ENCODE measurements around the gene DPRX.

DPRX gene

DNA sequence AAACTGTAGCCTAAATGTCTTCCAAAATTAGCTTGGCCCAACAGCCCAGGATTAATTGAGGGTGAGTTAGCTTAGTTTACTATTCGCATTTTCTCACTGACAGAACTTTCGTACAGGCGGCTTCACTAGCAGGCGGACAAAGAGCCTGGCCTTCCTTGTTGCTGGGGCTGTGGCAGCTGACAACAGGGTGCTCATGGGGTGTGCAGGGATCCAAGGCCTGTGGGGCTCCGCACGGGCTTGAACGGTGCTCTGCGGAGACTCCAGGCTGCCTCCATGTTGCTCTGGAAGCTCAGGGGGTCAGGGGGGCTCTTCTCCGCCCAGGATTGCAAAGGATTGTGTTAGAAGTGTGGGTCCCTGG, 36.3 kb upstream of the DPRX start:
- no peak for DNase-seq
- H3K9me3 ChIP-seq (ENCODE audit: control insufficient read depth, low read length): peaks cover 4% of the 10 kb centered on the region

GRCh38 chr19:53596056-53596455, 35.7 kb upstream of the DPRX start:
- WGBS: 77% methylated on average over 6 of the region's 9 CpGs
- Histone ChIP-seq H3K18ac (ENCODE audit: low read depth in 1 of 2, low read length in 2 of 2) (no peak overlapping the region), H2BK15ac (ENCODE audit: low read depth, poor library complexity, severe bottlenecking) (no peak overlapping the region)

More for the DNA sequence above, 36.3 kb upstream of the DPRX start:
- WGBS: 66% methylated on average over 9 of the region's 9 CpGs
- no peak overlapping the region for H3K9ac ChIP-seq (ENCODE audit: low read length)
- no peak overlapping the region for H2BK12ac ChIP-seq (ENCODE audit: low read length in 2 of 2)
- no peaks in the 10 kb centered on the region for H3K79me1 ChIP-seq (replicated peaks; ENCODE audit: low read length, poor library complexity, severe bottlenecking)
- no peak overlapping the region for H3K23ac ChIP-seq (ENCODE audit: low read length in 2 of 2)
- H3K27me3 ChIP-seq (ENCODE audit: control insufficient read depth in 1 of 2, insufficient read depth in 1 of 2, low read length in 2 of 2): no peaks in the 10 kb centered on the region
- H3K14ac ChIP-seq (ENCODE audit: low read length in 2 of 2): no peak overlapping the region
- H4K91ac ChIP-seq (ENCODE audit: low read length): no peak overlapping the region
- H4K8ac ChIP-seq (ENCODE audit: low read length): no peak overlapping the region
- H3K27ac ChIP-seq (ENCODE audit: low read length, poor library complexity, severe bottlenecking): no peak overlapping the region
- no peaks in the 10 kb centered on the region for H3K36me3 ChIP-seq (ENCODE audit: control insufficient read depth in 1 of 2, insufficient read depth in 2 of 2, low read depth in 1 of 2, low read length in 2 of 2)
- H2BK120ac ChIP-seq (ENCODE audit: low read depth, low read length): no peak overlapping the region
- no peaks in the 10 kb centered on the region for H3K4me1 ChIP-seq (ENCODE audit: control insufficient read depth, insufficient read depth, low read depth, low read length)
- no peak overlapping the region for H2AFZ ChIP-seq (ENCODE audit: low read depth, low read length)
- H3K4ac ChIP-seq (ENCODE audit: low read depth in 1 of 2, low read length in 2 of 2): no peak overlapping the region
- H3K4me2 ChIP-seq (ENCODE audit: low read length, poor library complexity, severe bottlenecking): no peak overlapping the region
- no peak overlapping the region for H3K4me3 ChIP-seq (ENCODE audit: insufficient read depth in 1 of 2, low read depth in 1 of 2, low read length in 2 of 2)
- H2BK15ac ChIP-seq (ENCODE audit: low read depth, poor library complexity, severe bottlenecking): no peak overlapping the region
- H2BK5ac ChIP-seq (ENCODE audit: low read depth, low read length, poor library complexity, severe bottlenecking): no peak overlapping the region
- no peak overlapping the region for H3K18ac ChIP-seq (ENCODE audit: low read depth in 1 of 2, low read length in 2 of 2)
- no peak overlapping the region for H2AK5ac ChIP-seq (ENCODE audit: low read length, severe bottlenecking)

GRCh38 chr19:53597023-53597422, 34.8 kb upstream of the DPRX start:
- Histone ChIP-seq H2BK120ac (ENCODE audit: low read depth, low read length) (no peak overlapping the region), H2BK12ac (ENCODE audit: low read length in 2 of 2) (no peak overlapping the region), H3K4me1 (ENCODE audit: control insufficient read depth, insufficient read depth, low read depth, low read length) (no peaks in the 10 kb centered on the region), H3K18ac (ENCODE audit: low read depth in 1 of 2, low read length in 2 of 2) (no peak overlapping the region), H3K27me3 (ENCODE audit: control insufficient read depth in 1 of 2, insufficient read depth in 1 of 2, low read length in 2 of 2) (no peaks in the 10 kb centered on the region), H3K23ac (ENCODE audit: low read length in 2 of 2) (no peak overlapping the region), H3K79me1 (replicated peaks; ENCODE audit: low read length, poor library complexity, severe bottlenecking) (no peaks in the 10 kb centered on the region), H3K4ac (ENCODE audit: low read depth in 1 of 2, low read length in 2 of 2) (no peak overlapping the region), H3K4me3 (ENCODE audit: insufficient read depth in 1 of 2, low read depth in 1 of 2, low read length in 2 of 2) (no peak overlapping the region), H3K9me3 (ENCODE audit: control insufficient read depth, low read length) (peaks cover 4% of the 10 kb centered on the region), H3K27ac (ENCODE audit: low read length, poor library complexity, severe bottlenecking) (no peak overlapping the region), H2BK5ac (ENCODE audit: low read depth, low read length, poor library complexity, severe bottlenecking) (no peak overlapping the region), H4K8ac (ENCODE audit: low read length) (no peak overlapping the region), H3K9ac (ENCODE audit: low read length) (no peak overlapping the region), H2AFZ (ENCODE audit: low read depth, low read length) (no peak overlapping the region), H2AK5ac (ENCODE audit: low read length, severe bottlenecking) (no peak overlapping the region), H2BK15ac (ENCODE audit: low read depth, poor library complexity, severe bottlenecking) (no peak overlapping the region), H3K4me2 (ENCODE audit: low read length, poor library complexity, severe bottlenecking) (no peak overlapping the region), H3K36me3 (ENCODE audit: control insufficient read depth in 1 of 2, insufficient read depth in 2 of 2, low read depth in 1 of 2, low read length in 2 of 2) (no peaks in the 10 kb centered on the region), H4K91ac (ENCODE audit: low read length) (no peak overlapping the region), H3K14ac (ENCODE audit: low read length in 2 of 2) (no peak overlapping the region)
- 94% methylated on average over 8 of the region's 12 CpGs for WGBS
- no peak for DNase-seq

More at GRCh38 chr19:53596056-53596455, 35.7 kb upstream of the DPRX start:
- H2BK120ac ChIP-seq (ENCODE audit: low read depth, low read length): no peak overlapping the region
- no peak overlapping the region for H3K4ac ChIP-seq (ENCODE audit: low read depth in 1 of 2, low read length in 2 of 2)
- H2AK5ac ChIP-seq (ENCODE audit: low read length, severe bottlenecking): no peak overlapping the region
- H2AFZ ChIP-seq (ENCODE audit: low read depth, low read length): no peak overlapping the region
- no peak overlapping the region for H4K8ac ChIP-seq (ENCODE audit: low read length)
- DNase-seq: no peak
- no peak overlapping the region for H3K23ac ChIP-seq (ENCODE audit: low read length in 2 of 2)
- H3K4me2 ChIP-seq (ENCODE audit: low read length, poor library complexity, severe bottlenecking): no peak overlapping the region
- no peak overlapping the region for H2BK12ac ChIP-seq (ENCODE audit: low read length in 2 of 2)
- H3K14ac ChIP-seq (ENCODE audit: low read length in 2 of 2): no peak overlapping the region
- H3K27ac ChIP-seq (ENCODE audit: low read length, poor library complexity, severe bottlenecking): no peak overlapping the region
- H3K79me1 ChIP-seq (replicated peaks; ENCODE audit: low read length, poor library complexity, severe bottlenecking): no peaks in the 10 kb centered on the region
- H3K27me3 ChIP-seq (ENCODE audit: control insufficient read depth in 1 of 2, insufficient read depth in 1 of 2, low read length in 2 of 2): no peaks in the 10 kb centered on the region
- H3K4me3 ChIP-seq (ENCODE audit: insufficient read depth in 1 of 2, low read depth in 1 of 2, low read length in 2 of 2): no peak overlapping the region
- no peak overlapping the region for H3K9ac ChIP-seq (ENCODE audit: low read length)
- no peak overlapping the region for H2BK5ac ChIP-seq (ENCODE audit: low read depth, low read length, poor library complexity, severe bottlenecking)
- no peaks in the 10 kb centered on the region for H3K4me1 ChIP-seq (ENCODE audit: control insufficient read depth, insufficient read depth, low read depth, low read length)
- peaks cover 4% of the 10 kb centered on the region for H3K9me3 ChIP-seq (ENCODE audit: control insufficient read depth, low read length)
- no peaks in the 10 kb centered on the region for H3K36me3 ChIP-seq (ENCODE audit: control insufficient read depth in 1 of 2, insufficient read depth in 2 of 2, low read depth in 1 of 2, low read length in 2 of 2)
- H4K91ac ChIP-seq (ENCODE audit: low read length): no peak overlapping the region

DNA sequence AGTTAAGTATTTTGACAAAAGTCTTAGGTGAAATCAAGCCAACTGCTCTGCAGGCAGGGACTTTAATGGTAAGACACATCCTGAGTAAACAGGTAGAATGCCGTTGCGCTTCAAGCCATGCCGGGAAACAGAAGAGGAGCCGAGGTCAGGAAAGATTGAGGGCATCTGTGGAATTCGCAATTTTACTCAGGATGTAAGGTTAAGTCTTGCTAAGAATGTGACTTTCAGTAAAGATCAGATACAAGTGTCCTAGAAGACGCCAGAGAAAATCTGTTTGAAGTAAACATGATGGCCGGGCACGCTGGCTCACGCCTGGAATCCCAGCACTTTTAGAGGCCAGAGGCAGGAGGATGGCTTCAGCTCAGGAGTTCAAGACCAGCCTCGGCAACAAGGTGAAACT, 33.4 kb upstream of the DPRX start:
- H3K79me1 ChIP-seq (replicated peaks; ENCODE audit: low read length, poor library complexity, severe bottlenecking): no peaks in the 10 kb centered on the region
- H4K91ac ChIP-seq (ENCODE audit: low read length): no peak overlapping the region
- peaks cover 4% of the 10 kb centered on the region for H3K9me3 ChIP-seq (ENCODE audit: control insufficient read depth, low read length)
- no peak overlapping the region for H3K18ac ChIP-seq (ENCODE audit: low read depth in 1 of 2, low read length in 2 of 2)
- H2BK15ac ChIP-seq (ENCODE audit: low read depth, poor library complexity, severe bottlenecking): no peak overlapping the region
- H3K27me3 ChIP-seq (ENCODE audit: control insufficient read depth in 1 of 2, insufficient read depth in 1 of 2, low read length in 2 of 2): no peaks in the 10 kb centered on the region
- no peak overlapping the region for H2BK120ac ChIP-seq (ENCODE audit: low read depth, low read length)
- H2BK12ac ChIP-seq (ENCODE audit: low read length in 2 of 2): no peak overlapping the region
- H3K4ac ChIP-seq (ENCODE audit: low read depth in 1 of 2, low read length in 2 of 2): no peak overlapping the region
- H3K4me3 ChIP-seq (ENCODE audit: insufficient read depth in 1 of 2, low read depth in 1 of 2, low read length in 2 of 2): no peak overlapping the region
- no peaks in the 10 kb centered on the region for H3K4me1 ChIP-seq (ENCODE audit: control insufficient read depth, insufficient read depth, low read depth, low read length)
- H3K4me2 ChIP-seq (ENCODE audit: low read length, poor library complexity, severe bottlenecking): no peak overlapping the region
- WGBS: 86% methylated on average over 10 of the region's 10 CpGs
- H3K14ac ChIP-seq (ENCODE audit: low read length in 2 of 2): no peak overlapping the region
- no peak overlapping the region for H2BK5ac ChIP-seq (ENCODE audit: low read depth, low read length, poor library complexity, severe bottlenecking)
- H3K27ac ChIP-seq (ENCODE audit: low read length, poor library complexity, severe bottlenecking): no peak overlapping the region
- no peak overlapping the region for H2AFZ ChIP-seq (ENCODE audit: low read depth, low read length)
- H3K23ac ChIP-seq (ENCODE audit: low read length in 2 of 2): no peak overlapping the region
- no peaks in the 10 kb centered on the region for H3K36me3 ChIP-seq (ENCODE audit: control insufficient read depth in 1 of 2, insufficient read depth in 2 of 2, low read depth in 1 of 2, low read length in 2 of 2)
- H4K8ac ChIP-seq (ENCODE audit: low read length): no peak overlapping the region
- no peak overlapping the region for H2AK5ac ChIP-seq (ENCODE audit: low read length, severe bottlenecking)
- no peak for DNase-seq
- H3K9ac ChIP-seq (ENCODE audit: low read length): no peak overlapping the region
